GM21447 (cell line): ENCODE measurements around the gene F8.
"Not testable (repeated sequence)": the region's sequence is repeated elsewhere in the genome, so short reads cannot be mapped to it uniquely, and the experiment has no call there.

Source experiments
- ATAC-seq: cut with Tn5 transposase; IDR thresholded peaks from one replicate; pipeline ENCODE4 v1.9.1; 2021; ENCODE audit not compliant: unreplicated experiment

The F8 gene

DNA sequence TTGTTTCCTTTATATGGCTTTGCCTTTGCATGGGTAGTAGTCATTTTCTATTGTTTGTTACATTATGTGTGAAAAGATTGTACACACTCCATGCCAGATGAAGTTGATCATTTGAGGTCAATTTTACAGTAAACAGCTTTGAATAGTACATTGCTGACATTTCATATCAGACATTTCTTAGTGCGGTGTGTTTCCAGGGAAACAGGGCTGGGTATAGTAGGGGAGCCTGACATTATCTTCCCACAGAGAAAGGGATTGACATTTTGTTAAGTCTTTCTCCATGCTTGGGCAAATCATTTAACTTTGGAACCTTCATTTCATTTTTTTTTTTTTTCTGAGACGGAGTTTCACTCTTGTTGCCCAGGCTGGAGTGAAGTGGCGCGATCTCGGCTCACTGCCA is 9.1 kb upstream of the F8 start:
- ATAC-seq, result no peak

DNA sequence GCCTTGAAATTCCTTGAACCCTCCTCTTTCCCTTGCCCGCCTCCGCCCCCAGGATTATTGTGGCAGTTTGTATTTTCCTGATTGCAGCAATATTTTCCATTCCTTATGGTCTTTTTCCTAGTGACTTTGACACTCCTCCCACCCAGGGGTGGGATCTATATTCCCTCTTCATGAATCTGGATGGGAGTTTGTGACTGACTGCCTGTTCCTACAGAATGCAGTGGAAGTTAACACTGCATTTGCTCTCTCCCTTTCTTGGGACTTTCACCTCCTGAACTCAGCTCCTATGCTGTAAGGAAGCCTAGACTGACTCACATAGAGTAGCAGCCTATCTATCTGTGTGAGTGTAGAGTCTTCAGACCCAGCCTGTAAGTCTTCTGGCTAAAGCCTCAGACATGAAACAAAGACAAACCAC is 6.4 kb upstream of the F8 start:
- ATAC-seq, result no peak

DNA sequence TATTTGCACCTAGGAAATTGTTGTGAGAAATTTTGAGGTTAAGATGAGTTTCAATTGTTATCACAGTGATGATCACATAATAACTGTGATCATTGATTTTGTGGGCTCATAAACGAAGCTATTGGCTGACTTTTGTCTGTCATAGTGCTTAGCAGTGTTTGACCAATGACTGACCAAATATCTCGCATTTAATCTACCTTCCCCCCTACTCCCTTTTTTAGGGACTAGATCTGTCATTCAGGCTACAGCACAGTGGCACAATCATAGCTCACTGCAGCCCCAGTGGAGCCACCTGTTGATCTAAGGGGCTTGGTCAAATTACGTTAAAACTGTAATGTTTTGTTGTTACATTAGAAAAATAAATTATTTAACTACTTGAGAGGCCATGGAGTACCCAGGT is 5.6 kb upstream of the F8 start:
- no peak for ATAC-seq

DNA sequence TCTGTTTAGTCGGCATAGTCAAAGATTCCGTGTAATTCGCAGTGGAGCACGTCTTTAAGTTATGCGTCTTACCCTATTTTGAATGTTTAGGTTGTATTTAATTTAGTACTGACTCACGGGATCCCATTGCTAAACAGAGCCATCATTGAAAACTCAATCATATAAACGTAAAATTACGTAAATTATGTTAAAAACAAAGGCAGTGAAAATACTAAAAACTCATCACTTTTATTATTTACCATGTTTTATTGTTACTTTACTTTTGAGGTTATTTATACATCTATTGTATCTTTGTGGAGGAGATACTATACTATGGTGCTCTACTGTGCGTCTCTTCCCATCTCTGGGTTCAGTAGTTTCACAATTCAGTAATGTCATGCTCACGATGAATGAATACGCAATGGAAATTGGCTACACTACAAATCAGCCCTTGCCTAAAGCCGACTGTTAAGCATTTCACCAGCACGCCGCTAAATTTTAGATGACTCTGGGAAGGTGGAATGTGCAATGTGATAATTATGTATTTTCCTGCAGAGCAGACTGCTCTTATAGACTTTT is 5.1 kb upstream of the F8 start:
- no peak for ATAC-seq

DNA sequence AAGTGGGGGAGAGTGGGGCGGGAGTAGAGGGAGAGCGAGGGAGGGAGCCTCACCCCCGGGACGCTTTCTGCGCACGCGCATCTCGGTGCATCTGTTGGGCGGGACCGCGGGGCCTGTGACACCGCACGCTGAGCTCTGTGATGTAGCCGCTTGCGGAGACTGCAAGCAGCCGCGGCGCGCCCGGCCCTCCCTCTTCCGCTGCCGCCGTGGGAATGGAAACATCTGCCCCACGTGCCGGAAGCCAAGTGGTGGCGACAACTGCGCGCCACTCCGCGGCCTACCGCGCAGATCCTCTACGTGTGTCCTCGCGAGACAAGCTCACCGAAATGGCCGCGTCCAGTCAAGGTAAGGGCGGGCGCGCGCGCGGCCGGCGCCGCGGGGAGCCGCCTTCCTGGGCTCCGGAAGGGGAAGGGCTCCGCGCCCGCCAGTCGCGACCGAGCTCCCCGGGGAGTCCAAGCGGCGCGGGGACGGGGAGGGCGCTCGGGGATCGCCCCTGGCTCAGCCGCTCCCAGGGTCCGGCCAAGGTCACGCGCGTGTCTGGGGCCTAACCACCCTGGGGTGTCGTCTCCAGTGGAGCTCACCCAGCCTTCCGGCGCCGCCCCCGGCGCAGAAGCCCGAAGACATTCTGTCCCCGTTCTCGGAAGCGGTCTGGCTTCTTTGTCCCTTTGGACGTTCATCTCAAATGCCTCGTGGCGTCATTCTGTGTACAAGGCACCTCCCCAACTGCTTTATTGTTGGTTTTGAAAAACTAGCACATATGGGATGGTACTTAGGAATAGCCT is 4.4 kb upstream of the F8 start, which contains the start of gene FUNDC2:
TSS of gene FUNDC2 (plus strand) at position 118 of the 782 bp plus-strand sequence. CDS start at position 213, 95 bp downstream.
- ATAC-seq, result peak; percentile 88

DNA sequence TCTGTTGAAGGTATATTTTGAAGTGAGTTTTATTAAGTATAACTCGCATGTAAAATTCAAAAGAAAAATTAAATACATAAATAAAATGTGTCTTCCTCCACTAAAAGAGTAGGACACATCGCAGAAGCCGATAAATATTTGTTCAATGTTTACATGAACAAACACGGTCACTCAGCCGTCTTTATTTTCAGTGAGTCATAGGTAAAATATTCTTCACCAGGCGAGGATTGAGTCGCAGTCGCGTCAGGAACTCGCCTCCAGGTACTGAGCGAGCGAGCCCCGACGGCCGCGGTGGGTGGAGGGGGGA is 3.9 kb upstream of the F8 start:
- ATAC-seq, result no peak

DNA sequence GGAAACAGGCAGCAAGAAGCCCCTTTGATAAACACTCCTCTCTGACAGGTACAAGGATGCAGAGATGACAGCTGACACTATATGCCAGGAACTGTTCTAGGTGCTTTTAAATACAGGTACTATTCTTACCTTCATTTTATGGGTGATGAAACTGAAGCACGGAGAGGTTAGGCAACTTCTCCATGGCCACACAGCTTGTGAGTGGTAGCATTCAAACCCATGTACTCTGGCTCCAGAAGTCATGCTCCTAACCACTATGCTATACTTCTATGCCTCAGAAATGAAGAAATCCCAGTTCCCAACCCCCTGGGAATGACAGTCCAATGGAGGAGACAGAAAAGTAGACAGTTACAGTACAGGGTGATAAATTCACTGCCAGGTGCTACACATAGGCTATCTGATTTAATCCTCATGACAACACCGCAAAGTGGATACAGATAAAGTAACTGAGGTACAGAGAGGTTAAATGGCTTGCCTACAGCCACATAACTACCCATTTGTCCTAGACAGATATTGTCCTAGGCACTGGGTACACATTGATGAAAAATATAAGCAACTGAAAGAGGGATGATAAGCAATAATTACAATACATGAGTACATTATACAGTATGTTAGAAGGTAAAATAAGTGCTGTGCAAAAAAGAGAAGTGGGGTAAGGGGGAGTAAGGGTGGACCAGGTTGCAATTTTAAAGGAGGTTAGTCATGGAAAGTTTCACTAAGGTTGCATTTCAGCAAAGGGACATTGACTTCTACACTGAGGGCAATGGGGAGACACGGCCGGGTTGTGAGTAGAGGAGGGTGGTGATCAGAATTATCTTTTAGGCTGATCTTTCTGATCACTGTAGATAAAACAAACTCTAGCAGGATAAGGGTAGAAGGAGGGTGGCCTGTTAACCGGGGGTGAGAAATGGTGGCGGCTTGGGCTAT is 1.6 kb upstream of the F8 start:
- no peak for ATAC-seq

DNA sequence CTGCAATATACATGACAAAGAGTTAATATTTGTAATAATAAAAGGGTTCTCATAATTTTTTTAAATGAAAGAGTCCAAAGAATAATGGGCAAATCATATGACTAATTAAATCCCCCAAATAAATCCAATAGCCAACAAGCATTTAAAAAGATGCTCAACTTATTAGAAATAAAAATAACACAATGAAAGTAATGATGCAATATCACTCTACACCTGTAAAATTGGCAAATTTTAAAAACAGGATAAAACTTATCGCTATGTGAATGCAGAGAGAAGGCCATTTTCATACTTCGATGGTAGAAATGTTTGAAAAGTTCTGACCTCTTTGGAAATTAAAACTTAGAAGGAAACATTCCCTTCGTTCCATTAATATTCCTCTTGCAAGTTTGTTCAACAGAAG is 1.9 kb downstream of the F8 start:
- no peak for ATAC-seq

DNA sequence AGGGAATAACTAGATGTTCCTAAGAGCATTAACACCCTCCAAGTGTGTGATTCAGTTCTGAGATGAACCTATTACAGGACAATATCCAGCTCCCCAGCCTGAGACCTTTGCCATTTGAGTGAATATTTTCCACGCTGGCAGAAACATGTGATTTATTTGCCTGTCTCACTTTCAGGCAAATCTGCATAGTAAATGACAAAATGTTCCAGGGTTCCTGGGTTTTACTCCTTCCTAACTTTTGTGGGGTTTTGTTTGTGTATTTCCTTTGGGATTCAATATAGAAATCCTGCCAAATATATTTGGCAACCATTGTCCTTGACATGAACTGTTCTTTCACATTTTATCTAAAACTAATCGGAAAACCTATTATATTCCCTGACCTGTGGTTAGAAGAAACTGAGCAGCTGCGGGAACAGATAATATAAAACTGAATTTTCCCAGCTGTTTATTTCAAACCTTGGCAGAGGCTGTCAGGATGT is 12.5 kb downstream of the F8 start:
- ATAC-seq, result no peak

DNA sequence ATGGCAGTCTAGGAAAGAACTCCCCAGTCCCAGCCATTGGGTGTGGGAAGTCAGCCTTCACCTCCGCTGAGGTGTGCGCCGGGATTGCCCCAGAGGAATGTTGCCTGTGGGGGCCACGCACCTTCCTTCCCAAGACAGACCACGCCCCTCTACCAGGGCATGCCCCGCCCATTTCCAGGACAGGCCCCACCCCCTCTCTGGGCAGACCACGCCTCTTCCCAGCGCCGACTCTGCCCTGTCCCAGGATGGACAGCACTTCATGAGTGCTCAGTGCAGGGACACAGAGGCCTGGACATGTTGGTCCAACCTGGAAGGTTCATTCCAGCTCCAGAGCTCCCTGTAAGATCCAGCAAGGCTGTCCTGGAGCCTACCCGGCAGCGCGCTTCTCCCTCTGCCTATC is 13.9 kb downstream of the F8 start:
- ATAC-seq, result not testable (repeated sequence)

DNA sequence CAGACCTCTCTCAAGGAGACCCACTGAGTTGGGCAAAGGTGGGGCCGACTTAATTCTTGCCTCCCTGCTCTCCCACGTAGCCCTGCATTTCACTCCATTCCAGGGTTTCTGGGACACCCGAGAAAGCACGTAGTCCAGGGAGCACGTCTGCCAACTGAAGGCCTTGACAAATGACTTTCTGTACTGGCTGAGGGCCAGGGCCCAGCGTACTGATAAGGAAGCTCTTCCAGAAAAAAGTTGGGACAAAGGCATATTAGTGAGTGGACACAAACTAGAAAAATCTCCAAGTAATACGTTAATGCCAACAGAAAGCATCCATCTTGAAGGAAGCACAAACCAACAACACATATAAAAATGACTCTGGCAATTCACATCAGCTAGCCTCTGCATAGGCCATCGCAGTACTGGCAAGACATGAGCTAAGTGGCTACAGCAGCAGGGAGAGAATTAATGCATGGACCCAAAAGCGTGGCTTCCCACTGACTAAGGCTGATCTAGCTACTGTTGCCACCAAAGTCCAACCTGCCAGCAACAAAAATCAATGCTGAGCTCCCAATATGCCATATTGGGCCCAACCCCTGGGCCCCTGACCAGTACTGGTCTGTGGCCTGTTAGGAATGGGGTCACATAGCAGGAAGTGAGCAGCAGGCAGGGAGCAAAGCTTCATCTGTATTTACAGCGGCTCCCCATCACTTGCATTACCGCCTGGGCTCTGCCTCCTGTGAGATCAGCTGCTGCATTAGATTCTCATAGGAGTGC is 15.4 kb downstream of the F8 start:
- ATAC-seq, result not testable (repeated sequence)

DNA sequence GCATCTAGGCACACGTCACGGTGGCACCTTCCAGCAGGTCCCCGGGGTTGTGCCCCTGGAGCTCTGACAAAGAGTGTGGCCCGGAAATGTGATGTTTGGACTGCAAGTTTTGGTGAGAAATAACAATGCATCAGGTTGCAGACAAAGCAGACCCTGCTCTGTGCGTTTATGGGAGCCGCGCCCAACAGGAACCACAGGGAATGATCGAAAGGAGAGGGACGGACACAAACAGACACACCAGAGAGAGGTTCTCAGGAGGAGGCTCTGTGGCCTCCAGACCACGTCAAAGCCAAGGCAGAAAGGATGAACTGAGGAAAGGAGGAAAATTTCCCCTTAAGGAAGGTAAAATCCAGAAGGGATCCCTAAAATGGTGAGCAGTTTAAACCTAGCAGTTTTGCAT is 16.1 kb downstream of the F8 start:
- ATAC-seq, result not testable (repeated sequence)

DNA sequence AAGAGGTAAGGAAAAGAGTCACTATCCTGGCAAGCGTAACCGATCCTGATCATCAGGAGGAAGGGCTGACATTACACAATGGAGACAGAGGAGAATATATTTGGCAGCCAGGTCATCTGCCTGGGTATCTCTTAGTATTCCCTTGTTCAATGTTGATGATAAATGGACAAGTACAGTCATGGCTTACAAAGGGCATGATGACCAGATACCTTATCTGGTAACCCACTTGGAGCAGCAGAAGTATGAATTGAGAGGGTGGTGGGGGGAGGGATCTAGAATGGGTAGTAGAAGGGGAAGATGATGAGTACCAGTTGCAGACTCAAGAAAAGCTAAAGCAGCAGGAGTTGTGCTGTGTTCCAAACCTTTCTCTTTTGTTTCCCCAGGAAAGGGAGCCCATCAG is 17.3 kb downstream of the F8 start:
- no peak for ATAC-seq

DNA sequence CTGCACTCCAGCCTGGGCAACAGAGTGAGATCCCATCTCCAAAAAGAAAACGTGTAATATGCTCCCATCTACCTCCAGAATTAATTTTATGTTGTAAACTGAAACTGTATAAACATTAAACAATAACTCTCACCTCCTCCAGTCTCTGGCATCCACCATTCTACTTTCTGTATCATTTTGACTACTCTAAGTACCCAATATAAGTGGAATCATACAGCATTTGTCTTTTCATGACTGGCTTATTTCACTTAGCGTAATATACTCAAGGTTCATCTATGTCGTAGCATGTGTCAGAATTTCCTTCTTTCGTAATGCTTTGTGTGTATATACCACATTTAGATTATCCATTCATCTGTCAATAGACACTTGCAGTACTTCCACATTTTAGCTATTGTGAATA is 20.6 kb downstream of the F8 start:
- ATAC-seq, result no peak

DNA sequence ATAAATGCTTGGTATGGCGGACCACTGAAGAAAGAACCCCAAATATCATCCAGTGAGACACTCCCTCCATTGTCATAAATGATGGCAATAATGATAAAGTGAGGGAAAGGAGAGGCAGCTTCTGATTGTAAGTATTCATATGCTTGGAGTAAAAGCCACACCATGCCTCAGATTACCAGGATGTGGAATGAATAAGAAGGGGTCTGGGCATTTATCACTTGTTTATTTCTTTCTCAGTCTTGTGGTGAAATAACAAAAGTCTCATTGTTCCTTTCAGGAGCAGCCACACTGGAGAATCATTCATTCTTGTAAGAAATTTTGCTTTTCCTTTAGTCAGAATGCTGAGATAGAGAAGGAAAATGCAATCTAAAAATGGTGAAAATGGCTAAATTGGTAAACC is 21.7 kb downstream of the F8 start:
- ATAC-seq, result no peak

DNA sequence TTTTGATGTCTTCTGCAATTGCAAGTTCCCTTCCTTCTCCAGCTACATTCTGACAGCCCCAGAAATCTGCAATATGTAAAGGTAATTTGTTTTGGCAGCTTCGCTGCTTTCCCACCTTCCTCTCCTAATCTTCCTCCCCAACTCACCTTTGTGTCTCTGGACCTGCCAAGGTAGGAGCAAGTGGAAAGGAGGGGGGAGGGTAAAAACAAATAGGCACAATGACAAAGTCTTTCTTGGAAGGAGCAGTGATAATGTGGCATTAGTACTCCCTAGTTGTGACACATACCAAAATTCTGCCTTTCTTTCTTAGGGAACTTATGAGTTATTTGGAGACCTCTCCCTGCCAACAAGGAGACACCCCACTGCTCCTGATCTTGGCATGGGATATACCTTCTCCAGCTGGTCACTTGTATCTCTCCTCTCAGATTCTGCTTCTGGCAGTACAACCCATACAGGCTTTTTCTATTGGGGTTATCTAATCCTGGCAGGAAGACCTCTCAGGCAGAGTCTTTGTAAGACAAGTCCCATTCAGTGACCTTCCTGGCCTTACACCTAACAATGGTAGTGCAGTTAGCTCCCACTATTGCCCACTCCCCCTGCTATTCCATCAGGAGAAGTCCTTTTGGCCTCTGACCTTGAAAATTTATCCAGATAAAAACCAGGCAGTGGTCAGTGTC is 24.2 kb downstream of the F8 start:
- no peak for ATAC-seq

DNA sequence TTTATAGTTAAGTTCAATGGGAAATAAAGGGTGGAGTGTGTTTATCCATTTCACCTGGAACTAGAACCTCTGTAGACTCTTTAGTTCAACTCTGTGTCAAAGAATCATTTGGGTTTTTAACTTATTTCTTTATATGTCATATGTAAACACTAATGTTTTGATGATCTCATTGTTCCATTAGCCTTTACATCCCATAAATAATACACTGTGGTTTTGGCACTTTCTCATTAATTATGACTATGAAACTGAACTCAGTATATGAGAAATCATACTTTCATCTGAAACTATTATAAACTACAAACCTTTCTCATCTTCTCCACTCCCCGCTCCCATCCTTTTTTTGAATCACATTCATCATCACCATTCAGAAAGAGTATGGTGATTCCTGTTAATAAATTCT is 31.0 kb downstream of the F8 start:
- no peak for ATAC-seq

DNA sequence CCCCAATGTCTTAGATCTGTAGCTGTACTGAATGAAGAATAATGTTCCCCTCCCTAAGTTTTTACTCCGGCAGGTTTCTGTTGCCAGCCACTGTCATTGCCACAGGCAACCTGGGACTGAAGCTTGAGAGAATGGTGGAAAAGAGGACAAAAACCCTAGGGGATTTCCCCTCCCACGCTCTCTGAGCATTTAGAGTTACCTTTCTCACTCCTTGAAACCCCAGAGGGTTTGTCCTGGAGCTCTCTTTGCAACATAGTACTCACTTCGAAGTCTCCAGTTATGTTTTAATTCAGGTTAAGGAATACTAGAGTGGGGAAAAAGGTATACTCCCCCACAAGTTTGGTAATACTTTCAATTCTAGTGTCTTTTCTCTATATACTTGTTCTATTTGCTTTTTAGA is 31.5 kb downstream of the F8 start:
- no peak for ATAC-seq

DNA sequence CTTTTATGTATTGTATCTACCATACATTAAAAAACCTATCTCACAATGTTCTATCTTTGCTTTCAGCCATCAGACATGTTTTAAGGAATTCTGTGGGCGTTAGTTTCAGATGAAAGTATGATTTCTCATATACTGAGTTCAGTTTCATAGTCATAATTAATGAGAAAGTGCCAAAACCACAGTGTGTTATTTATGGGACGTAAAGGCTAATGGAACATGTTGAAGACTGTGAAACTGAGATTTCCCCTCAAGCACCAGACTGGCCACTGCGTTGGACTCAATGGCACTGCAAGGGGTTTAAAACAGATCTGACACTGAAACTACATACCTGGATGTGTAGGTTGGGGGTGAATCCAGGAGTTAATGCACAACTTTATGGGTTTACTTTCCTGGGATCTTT is 32.0 kb downstream of the F8 start:
- ATAC-seq, result peak; percentile 71

DNA sequence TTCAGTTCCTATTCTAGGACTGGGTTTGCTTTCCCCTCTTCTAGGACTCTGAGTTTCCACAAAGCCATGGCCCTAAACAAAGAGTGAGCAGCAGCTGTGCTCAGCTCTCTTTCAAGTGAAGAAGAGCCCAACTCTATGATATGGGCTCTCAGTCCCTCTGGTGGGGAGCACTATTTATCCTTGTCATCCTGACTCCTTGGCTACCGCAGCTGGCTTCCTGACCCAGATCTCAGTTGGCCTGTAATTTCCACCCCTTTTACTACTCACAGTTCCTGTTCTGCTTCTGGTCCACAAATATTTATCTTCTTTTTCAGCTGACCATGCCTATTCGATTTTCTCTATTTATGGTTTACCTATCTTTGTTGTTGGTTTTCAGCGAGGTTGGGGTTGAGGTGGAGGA is 33.8 kb downstream of the F8 start:
- ATAC-seq, result no peak

DNA sequence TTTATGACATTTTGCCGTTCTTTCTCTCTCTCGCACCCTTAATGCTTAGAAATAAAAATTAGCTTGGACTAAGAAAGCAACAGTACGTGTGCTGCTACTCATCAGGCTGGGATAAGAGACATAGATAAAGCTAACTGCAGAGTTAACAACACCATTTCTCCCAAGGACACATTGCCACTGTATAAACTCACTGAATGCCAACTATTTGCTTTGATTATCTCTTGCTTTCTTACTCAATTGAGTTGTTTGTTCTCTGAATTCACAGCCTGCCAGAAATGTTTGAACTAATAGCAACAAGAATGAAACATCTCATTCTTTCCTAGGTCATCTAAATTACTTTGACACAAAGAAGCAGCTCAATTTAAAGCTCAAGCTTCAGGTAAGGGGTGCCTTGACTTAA is 34.6 kb downstream of the F8 start:
- ATAC-seq, result no peak
